Measurements from ENCODE around the gene GGT6. TPM values are rescaled to one million over a fixed set of nuclear protein-coding genes. Genes with fewer than 3 reads are reported as not detected.

Gene GGT6
- not detected in 2 replicates for polyA plus RNA-seq (2012; rRNA removed)
- not detected in 2 replicates for polyA plus RNA-seq (2012; cell fraction: cytosol; rRNA removed)
- not detected in 2 replicates for polyA plus RNA-seq (2012; cell fraction: nucleus; rRNA removed)

GRCh38 chr17:4560421-4560820 lies at the start of gene GGT6:
GGT6 (minus strand) TSS chr17:4560577; CDS start chr17:4560521, 56 bp downstream.
- Histone ChIP-seq H3F3A (replicated peaks; ENCODE audit: insufficient read depth) (no peaks in the 10 kb centered on the region), H3K4me3 (ENCODE audit: low read depth in 2 of 2, low read length in 1 of 2) (no peak within 1 kb of the TSS), H4K20me1 (ENCODE audit: insufficient read depth) (no peaks in the 10 kb centered on the region), H3K36me3 (replicated peaks in 1 of 2; ENCODE audit: control insufficient read depth in 1 of 2, insufficient read depth in 2 of 2, low read length in 1 of 2) (no peaks in the 10 kb centered on the region), H3K4me2 (no peak within 1 kb of the TSS), H3K9ac (no peak within 1 kb of the TSS), H3K79me2 (ENCODE audit: insufficient read depth) (no peaks in the 10 kb centered on the region), H3K9me3 (no peaks in the 10 kb centered on the region), H3K27me3 (ENCODE audit: insufficient read depth) (no peaks in the 10 kb centered on the region), H3K9me2 (no peaks in the 10 kb centered on the region), H3K27ac (ENCODE audit: low read depth in 2 of 2, low read length in 1 of 2) (no peak within 1 kb of the TSS), H3K4me1 (ENCODE audit: control insufficient read depth in 1 of 2, insufficient read depth in 2 of 2, low read depth in 1 of 2, low read length in 1 of 2) (peaks cover 0 to 8% of the 10 kb centered on the region in 2 experiments; a peak in 1 of 4 replicates), H2AFZ (ENCODE audit: low read depth) (no peak within 1 kb of the TSS)
- WGBS (ENCODE audit: low lambda C conversion rate) = 91% methylated on average over 4 of the region's 12 CpGs
- ChIA-PET CTCF (interaction anchor here (3.4 kb wide), 1 partner anchor 65 kb away, joined by 18 read pairs; no protein-coding TSS in a partner anchor), POLR2A (no interaction called here)
- DNase-seq = no peak
- TF ChIP-seq TEAD4 (IDR thresholded peaks at IDR 0.05; ENCODE audit: borderline replicate concordance, insufficient read depth) = no peak

GRCh38 chr17:4610162-4610561 lies 49.8 kb upstream of the GGT6 start:
- no peak overlapping the region for H3K4me2 ChIP-seq
- H3F3A ChIP-seq (replicated peaks; ENCODE audit: insufficient read depth) = no peaks in the 10 kb centered on the region
- H3K9me3 ChIP-seq = no peaks in the 10 kb centered on the region
- no peaks in the 10 kb centered on the region for H3K36me3 ChIP-seq (replicated peaks in 1 of 2; ENCODE audit: control insufficient read depth in 1 of 2, insufficient read depth in 2 of 2, low read length in 1 of 2)
- no peaks in the 10 kb centered on the region for H3K9me2 ChIP-seq
- no peak overlapping the region for H3K4me3 ChIP-seq (ENCODE audit: low read depth in 2 of 2, low read length in 1 of 2)
- peaks cover 22% of the 10 kb centered on the region; the same call in 1 of the 2 replicates for H3K27me3 ChIP-seq (ENCODE audit: insufficient read depth)
- no peaks in the 10 kb centered on the region for H4K20me1 ChIP-seq (ENCODE audit: insufficient read depth)
- POLR2A ChIA-PET = no interaction called here
- no peaks in the 10 kb centered on the region for H3K79me2 ChIP-seq (ENCODE audit: insufficient read depth)
- no peak for DNase-seq
- no peak overlapping the region for H3K27ac ChIP-seq (ENCODE audit: low read depth in 2 of 2, low read length in 1 of 2)
- H2AFZ ChIP-seq (ENCODE audit: low read depth) = no peak overlapping the region
- WGBS (ENCODE audit: low lambda C conversion rate) = 69% methylated on average over 5 of the region's 5 CpGs
- no peak overlapping the region for H3K9ac ChIP-seq
- CTCF ChIA-PET = interaction anchor here (1.1 to 5.1 kb wide), 5 partner anchors 9 to 43 kb away, joined by 3 to 59 read pairs (median 8); partner anchors contain the start of gene SMTNL2
- TF ChIP-seq JUND (IDR thresholded peaks at IDR 0.05) (no peak), GATA2 (CRISPR knock-in tag; IDR thresholded peaks at IDR 0.05) (no peak), GABPA (IDR thresholded peaks at IDR 0.05; ENCODE audit: low read depth) (no peak), IRF3 (IDR thresholded peaks at IDR 0.05; ENCODE audit: low read depth, low read length) (no peak), NFIC (IDR thresholded peaks at IDR 0.05; ENCODE audit: borderline replicate concordance) (no peak), MAX (IDR thresholded peaks at IDR 0.05; ENCODE audit: low read depth) (no peak), FOSL2 (IDR thresholded peaks at IDR 0.05; ENCODE audit: borderline replicate concordance, low read depth) (no peak), FOXM1 (IDR thresholded peaks at IDR 0.05; ENCODE audit: low read depth) (no peak), RFX5 (IDR thresholded peaks at IDR 0.05; ENCODE audit: low read length) (no peak), NRF1 (IDR thresholded peaks at IDR 0.05; ENCODE audit: low read depth, low read length) (no peak), USF1 (IDR thresholded peaks at IDR 0.05; ENCODE audit: borderline replicate concordance, low read depth) (no peak), MEF2A (IDR thresholded peaks at IDR 0.05; ENCODE audit: borderline replicate concordance, low read depth) (no peak), TEAD4 (IDR thresholded peaks at IDR 0.05; ENCODE audit: borderline replicate concordance, insufficient read depth) (no peak)
- no peaks in the 10 kb centered on the region for H3K4me1 ChIP-seq (ENCODE audit: control insufficient read depth in 1 of 2, insufficient read depth in 2 of 2, low read depth in 1 of 2, low read length in 1 of 2)

Measured in SK-N-SH (cell line).